GM12875 (cell line): Measurements from ENCODE around the gene PPFIA2.

ENCODE experiments used
- H3K4me3 ChIP-seq: one replicate; pipeline ENCODE4 v1.5.1; 2011; ENCODE audit warnings: low read depth, low read length, control low read depth
- TF ChIP-seq, protein P1 (sequence below): IDR thresholded peaks from 2 replicates; pipeline ENCODE4 v1.5.1; 2011; ENCODE audit warnings: low read depth, mild to moderate bottlenecking, control low read depth, inconsistent platforms, low read length, moderate library complexity, borderline replicate concordance; ENCODE audit not compliant: insufficient read depth

Gene PPFIA2

DNA sequence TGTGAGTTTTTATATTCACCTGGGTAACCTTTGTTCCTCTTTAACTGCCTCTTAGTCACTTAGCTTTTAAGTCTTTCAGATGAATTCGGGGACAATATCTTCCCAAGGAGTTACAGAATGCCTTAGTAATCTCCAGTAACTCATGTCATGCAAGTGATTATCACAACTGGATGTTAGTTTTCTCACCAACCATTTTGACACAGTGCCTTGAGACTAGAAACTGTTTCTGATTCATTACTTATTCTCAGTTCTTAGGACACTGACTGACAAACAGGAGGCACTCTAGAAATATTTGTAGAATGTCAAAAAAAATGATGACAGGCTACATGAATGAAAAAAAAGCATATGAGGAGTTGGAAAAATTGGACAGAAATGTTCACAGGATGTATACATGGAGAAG lies 346.2 kb downstream of the PPFIA2 start:
- TF ChIP-seq, protein P1, sequence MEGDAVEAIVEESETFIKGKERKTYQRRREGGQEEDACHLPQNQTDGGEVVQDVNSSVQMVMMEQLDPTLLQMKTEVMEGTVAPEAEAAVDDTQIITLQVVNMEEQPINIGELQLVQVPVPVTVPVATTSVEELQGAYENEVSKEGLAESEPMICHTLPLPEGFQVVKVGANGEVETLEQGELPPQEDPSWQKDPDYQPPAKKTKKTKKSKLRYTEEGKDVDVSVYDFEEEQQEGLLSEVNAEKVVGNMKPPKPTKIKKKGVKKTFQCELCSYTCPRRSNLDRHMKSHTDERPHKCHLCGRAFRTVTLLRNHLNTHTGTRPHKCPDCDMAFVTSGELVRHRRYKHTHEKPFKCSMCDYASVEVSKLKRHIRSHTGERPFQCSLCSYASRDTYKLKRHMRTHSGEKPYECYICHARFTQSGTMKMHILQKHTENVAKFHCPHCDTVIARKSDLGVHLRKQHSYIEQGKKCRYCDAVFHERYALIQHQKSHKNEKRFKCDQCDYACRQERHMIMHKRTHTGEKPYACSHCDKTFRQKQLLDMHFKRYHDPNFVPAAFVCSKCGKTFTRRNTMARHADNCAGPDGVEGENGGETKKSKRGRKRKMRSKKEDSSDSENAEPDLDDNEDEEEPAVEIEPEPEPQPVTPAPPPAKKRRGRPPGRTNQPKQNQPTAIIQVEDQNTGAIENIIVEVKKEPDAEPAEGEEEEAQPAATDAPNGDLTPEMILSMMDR: no peak
- H3K4me3 ChIP-seq: no peak overlapping the region

DNA sequence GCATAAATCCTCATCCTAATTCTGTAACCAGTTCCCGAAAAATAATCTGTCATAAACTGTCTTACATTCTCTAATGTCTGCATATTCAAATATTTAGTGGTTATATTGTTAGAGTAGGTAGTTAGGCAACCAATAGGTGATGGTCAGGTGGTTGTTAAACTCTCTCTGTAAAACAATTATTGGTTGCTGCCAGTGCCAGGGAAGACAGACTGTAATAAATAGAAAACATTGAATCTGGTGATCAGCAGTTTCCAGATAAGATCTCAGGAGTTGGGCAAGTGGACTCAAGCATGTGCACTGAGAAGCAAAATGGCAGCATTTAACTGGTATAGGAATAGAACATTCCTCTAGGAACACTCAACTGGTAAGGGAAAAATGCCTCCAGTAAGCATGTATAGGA lies 355.8 kb downstream of the PPFIA2 start:
- no peak overlapping the region for H3K4me3 ChIP-seq
- TF ChIP-seq, protein P1: no peak

DNA sequence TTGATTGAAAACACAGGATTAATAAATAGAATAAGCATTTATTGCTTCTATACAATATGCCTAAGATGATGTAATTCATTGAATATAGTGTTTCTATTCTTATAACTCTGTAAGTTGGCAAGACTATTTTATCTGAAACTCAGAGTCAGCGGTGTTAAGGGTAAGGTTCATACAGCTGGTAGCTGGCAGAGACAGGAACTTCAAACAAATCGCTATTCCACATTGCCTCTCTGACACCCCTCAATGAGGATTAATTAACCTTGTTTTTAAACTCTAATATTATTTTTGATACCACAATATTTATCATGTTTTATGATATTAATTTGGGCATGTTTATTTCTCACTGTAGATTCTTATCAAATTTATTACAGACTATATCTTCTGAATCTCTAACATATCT lies 357.9 kb downstream of the PPFIA2 start:
- TF ChIP-seq, protein P1: no peak
- no peak overlapping the region for H3K4me3 ChIP-seq

DNA sequence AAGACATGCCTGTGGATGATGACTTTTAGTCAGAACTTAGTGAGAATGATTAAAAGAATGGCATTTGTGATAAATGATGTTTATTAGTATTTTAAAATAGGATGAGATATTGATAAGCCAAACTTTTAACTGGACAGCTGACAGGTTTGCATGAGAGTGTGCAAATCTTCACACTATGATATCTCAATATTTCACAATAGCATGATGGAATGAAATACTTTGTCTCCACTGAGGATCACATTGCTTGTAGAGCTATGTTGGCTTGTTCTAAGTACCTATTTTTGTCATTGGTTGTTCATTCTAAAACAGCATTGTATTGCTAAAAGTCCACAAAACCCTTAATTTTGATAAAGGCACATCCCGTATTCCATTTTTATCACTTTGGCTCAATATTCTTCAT lies 359.1 kb downstream of the PPFIA2 start:
- TF ChIP-seq, protein P1: no peak
- no peak overlapping the region for H3K4me3 ChIP-seq

DNA sequence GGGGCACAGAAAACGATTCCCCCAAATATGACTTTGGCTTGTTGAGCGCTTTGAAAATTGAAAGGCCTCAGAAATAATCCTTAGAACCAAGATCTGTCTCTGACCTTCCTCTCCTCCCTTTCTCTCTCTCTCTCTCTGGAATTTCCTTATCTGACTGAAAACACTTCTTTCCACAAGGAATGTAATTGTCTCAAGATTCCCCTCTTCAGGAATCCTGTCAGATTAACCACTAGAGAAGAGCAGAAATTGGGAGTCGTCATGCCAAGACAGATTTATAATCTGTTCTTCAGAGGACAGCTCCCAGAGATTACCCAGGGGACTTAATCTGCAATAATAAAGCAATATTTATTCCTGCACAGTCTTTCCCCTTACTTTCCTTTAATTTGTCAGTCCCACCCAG lies 363.7 kb downstream of the PPFIA2 start:
- TF ChIP-seq, protein P1: no peak
- no peak overlapping the region for H3K4me3 ChIP-seq

DNA sequence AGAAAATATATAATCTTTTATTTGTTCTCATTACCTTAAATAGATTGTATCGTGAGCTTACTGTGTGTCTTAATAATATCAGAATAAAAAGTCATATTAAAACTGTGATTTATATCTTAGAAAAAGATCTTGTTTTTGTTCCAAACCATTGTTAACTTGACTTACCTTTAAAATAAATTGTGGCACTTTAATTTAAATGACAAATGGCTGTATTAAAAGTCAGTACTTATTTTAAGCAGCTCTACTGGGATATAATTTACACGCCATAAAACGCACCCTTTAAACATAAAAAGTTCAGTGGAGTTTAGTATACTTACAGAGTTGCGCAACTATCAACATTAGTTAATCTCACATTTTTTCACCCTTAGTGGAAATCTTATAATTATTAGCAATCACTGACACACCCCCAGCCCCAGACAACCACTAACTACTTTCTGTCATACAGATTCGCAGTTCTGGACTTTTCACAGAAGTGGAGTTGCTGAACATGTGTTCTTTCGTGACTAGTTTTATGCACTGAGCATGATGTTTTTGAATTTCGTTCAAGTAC lies 369.5 kb downstream of the PPFIA2 start:
- no peak overlapping the region for H3K4me3 ChIP-seq
- TF ChIP-seq, protein P1: no peak

DNA sequence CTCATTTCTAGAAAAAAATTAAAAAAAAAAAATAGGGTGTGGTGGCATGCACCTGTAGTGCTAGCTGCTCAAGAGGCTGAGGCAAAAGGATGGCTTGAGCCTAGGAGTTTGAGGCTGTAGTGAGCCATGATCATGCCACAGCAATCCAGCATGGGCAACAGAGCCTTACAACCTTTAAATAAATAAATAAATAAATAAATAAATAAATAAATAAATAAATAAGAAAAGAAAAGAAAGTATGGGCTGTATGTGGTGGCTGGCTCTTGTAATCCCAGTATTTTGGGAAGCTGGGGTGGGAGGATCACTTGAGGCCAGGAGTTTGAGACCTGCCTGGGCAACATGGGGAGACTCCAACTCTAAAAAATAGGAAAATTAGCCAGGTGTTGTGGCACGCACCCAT lies 373.0 kb downstream of the PPFIA2 start:
- no peak overlapping the region for H3K4me3 ChIP-seq
- TF ChIP-seq, protein P1: no peak
